GM19239 (cell line): ENCODE measurements around the gene NTRK3.
"Not testable (repeated sequence)": the region's sequence is repeated elsewhere in the genome, so short reads cannot be mapped to it uniquely, and the experiment has no call there.

ENCODE experiments used
- DNase-seq: peaks from one replicate; pipeline ENCODE4 v3.0.0; 2011; ENCODE audit warnings: low spot score; ENCODE audit not compliant: insufficient read length
- FAIRE-seq: peaks from 2 replicates; lab custom pipeline; 2011; peaks lifted over from hg19 to GRCh38; lab: Jason Lieb, UNC

Gene NTRK3

GRCh38 chr15:88089024-88089620, 167.4 kb downstream of the NTRK3 start:
- no peak for DNase-seq
- no peak for FAIRE-seq

GRCh38 chr15:88083811-88084760, 172.5 kb downstream of the NTRK3 start:
- FAIRE-seq (no peak), DNase-seq (no peak)

- DNase-seq (no peak), FAIRE-seq (no peak)
These were observed 175.9 kb downstream of the NTRK3 start for GRCh38 chr15:88080616-88081015.

- no peak for FAIRE-seq
- no peak for DNase-seq
These were observed 179.1 kb downstream of the NTRK3 start for GRCh38 chr15:88077296-88078020.

- DNase-seq: no peak
- no peak for FAIRE-seq
These were observed 180.2 kb downstream of the NTRK3 start for GRCh38 chr15:88076328-88076727.

- no peak for FAIRE-seq
These were observed 181.4 kb downstream of the NTRK3 start for GRCh38 chr15:88075102-88075501.

GRCh38 chr15:88074386-88074785, 182.2 kb downstream of the NTRK3 start:
- DNase-seq (no peak), FAIRE-seq (no peak)

More at GRCh38 chr15:88075102-88075501, 181.4 kb downstream of the NTRK3 start:
- no peak for DNase-seq

- FAIRE-seq (no peak), DNase-seq (no peak)
These were observed 183.2 kb downstream of the NTRK3 start for GRCh38 chr15:88073391-88073691.

- FAIRE-seq (no peak), DNase-seq (no peak)
These were observed 183.7 kb downstream of the NTRK3 start for GRCh38 chr15:88072598-88073390.

- not testable (repeated sequence) for FAIRE-seq, DNase-seq
These were observed 184.4 kb downstream of the NTRK3 start for GRCh38 chr15:88072133-88072532.

- DNase-seq (no peak), FAIRE-seq (no peak)
These were observed 185.4 kb downstream of the NTRK3 start for GRCh38 chr15:88071141-88071540.

GRCh38 chr15:88069561-88069960, 187.0 kb downstream of the NTRK3 start:
- DNase-seq: no peak
- no peak for FAIRE-seq

GRCh38 chr15:88067331-88067685, 189.2 kb downstream of the NTRK3 start:
- FAIRE-seq (no peak), DNase-seq (no peak)

- DNase-seq: no peak
- no peak for FAIRE-seq
These were observed 189.8 kb downstream of the NTRK3 start for GRCh38 chr15:88066636-88067330.

- FAIRE-seq (no peak), DNase-seq (no peak)
These were observed 195.1 kb downstream of the NTRK3 start for GRCh38 chr15:88061452-88061851.

- FAIRE-seq (no peak), DNase-seq (no peak)
These were observed 196.2 kb downstream of the NTRK3 start for GRCh38 chr15:88060383-88060782.

- DNase-seq: no peak
These were observed 198.7 kb downstream of the NTRK3 start for GRCh38 chr15:88057836-88058235.

GRCh38 chr15:88049506-88049905, 207.0 kb downstream of the NTRK3 start:
- FAIRE-seq (no peak), DNase-seq (no peak)

More at GRCh38 chr15:88057836-88058235, 198.7 kb downstream of the NTRK3 start:
- FAIRE-seq: no peak

GRCh38 chr15:88048755-88049154, 207.8 kb downstream of the NTRK3 start:
- no peak for FAIRE-seq
- DNase-seq: no peak

GRCh38 chr15:88048237-88048636, 208.3 kb downstream of the NTRK3 start:
- no peak for FAIRE-seq
- no peak for DNase-seq
